NCI-H82 (cell line): ENCODE data around the gene INPP4A.
A peak's percentile ranks its signal among the peaks of the same experiment; 100 is the strongest.

Experiments
- DNase-seq: peaks from one replicate; lab custom pipeline; 2025; lab: John Stamatoyannopoulos, UW

INPP4A gene

DNA sequence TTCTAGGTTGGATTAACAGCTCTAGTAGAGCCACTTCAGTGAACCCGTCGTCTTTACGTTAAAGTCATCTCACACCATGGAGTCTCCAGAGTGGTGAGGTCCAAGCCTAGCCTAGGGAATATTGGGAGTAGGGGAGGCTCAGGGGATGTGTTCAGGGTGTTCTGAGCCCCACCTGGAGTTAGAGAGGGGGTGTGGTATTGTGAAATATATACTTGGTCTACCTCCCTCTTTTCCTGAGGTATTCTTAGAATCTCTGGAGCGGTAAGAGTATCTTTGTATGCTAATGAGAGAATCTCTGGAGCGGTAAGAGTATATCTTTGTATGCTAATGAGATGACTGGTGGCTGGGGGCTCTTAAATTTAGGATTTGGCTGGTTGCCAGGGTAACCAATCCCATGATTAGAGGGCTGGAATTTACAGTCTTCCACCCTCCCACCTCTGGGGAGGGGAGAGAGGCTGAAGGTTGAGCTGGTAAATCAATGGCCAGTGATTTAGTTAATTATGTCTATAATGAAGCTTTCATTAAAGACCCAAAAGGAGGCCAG lies 69.5 kb downstream of the INPP4A start:
- peak; percentile 86 for DNase-seq

DNA sequence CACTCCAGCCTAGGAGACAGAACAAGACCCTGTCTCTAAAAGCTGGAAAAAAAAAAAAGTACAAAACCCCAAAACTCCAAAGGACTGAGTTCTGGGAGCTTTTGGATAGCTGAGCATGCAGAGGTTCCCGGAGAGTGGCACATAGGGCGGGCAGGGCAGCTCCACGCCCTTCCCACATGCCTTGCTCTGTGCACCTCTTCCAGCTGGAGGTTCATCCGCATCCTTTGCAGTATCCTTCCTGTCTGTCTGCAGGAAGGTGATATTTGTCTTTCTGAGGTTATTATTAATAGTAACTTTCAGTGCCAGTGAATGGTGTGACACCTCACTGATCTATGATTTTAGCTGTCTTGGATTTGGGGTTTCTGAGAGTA lies 70.2 kb downstream of the INPP4A start:
- DNase-seq: no peak

DNA sequence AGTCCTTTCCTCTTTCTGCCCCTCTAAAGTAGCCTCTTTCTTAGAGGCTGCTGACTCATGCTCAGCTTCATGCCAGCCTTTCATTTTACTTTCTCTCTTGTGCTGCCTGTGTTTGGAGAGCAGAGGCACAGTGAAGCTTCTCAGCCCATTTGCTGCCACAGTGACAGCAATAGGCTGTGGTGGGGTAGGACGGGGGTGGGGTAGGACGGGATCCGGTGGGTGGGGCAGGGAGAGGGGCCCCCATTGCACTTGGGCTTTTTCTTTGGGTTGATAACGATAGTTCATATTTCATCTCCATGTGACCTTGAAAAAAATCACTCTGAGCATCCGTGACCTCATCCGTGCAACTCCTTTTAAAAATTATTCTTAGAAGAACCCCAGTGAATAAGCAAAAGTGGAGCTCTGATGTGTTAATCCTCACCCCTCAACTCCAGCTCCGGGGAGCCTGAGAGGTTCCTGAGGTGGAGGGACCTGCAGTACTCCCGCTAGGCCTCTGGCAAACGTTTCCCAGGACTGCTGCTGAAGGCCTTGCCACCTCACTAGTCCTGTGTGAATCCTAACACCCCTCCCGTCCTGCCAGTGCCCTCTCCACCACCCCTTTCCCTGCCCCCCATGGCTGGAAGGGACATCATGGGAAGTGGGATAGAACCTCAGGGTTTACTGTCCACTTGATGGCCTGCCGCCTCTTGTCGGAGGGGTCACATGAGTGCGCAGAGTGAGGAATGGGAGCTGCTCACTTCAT lies 70.8 kb downstream of the INPP4A start:
- DNase-seq: no peak

DNA sequence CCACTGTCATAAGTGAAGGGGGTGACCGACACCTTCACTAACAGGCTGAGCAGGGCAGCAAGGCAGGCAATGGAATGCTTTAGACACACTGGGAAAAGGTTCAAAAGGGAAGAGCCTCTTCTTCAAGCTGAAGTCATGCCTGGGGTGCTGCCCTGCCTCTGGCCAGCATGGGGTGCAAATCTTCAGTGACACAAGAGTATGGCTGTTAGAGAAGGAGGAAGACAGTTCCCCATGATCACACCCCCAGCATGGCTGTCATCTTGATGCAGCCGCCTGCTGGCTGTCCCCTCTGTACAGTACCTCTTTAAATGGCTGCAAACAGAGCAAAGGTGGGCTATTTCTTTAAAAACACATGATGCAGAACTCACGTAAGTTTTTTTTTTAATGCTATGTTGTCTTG lies 71.9 kb downstream of the INPP4A start:
- no peak for DNase-seq

DNA sequence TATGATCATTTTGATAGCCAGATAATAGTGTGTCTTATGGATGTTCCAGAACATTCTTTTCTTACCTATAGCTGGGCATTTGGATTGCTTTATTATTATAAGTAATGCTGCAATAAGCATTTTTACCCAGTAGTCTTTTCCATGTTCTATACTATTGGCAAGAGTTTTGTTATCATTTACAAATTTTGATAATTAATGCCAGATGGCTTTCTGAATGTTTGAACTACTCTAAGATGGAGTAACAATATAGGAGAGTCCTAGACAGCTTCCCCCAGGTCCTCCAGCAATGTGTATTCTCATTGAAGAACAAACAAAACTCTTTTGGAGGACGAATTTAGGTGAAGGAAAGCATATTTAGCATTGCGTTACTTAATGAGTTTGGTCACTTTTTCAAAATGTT lies 73.0 kb downstream of the INPP4A start:
- DNase-seq: no peak

DNA sequence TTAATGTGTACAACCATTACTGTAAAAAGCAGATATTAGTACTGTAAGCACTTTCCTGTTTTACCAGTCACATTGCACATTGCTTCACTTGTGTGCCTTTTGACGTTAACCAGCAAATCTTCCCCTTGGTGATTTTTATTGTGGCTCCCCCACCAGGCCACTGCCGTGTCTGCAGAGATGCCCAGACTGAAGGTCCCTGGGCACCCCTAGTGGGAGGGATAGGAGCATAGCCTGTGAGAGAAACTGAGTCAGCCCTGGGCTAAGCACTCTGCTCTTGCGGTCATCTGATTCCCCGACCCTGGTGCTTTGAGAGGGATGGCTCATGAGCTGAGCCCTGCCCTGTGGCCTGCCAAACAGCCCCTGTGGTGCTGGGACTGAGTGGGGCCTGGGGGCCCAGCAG lies 73.4 kb downstream of the INPP4A start:
- peak; percentile 42 for DNase-seq

DNA sequence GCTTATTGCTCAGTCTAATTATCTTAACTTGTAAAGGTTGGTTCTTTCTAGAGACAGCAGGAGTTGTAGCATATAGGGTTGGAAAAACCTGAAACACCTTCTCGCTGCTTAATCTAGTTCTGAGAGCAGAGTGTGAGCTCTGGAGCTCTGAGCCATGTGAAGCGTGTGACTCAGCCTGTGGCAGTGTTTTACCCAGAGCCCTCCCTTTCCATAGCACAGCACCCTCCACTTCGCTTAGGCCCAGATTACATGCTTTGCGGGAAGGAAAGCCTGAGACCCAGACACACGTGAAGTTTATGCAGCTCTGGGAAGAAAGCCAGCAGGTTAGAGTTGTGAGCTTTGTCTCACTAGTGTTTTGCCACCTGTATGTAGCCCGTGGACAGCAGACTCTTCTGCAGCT lies 74.5 kb downstream of the INPP4A start:
- DNase-seq: no peak

DNA sequence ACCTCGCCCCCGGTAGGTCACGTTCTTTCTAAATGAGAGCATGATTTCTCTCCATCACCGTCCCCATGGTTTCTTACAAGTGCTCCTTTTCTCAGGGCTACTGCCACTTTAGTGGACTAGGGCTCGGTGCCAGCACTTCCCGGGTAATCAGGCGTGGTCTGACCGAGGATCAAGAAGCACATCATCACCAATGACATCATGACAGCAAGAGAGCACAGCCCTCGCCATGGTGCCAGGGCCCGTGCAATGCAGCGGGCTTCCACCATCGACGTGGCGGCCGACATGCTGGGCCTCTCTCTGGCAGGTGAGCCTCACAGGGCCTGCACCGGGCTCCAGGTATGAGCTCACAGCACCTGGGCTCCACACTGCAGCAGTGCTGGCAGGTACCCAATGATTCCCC lies 75.2 kb downstream of the INPP4A start:
- DNase-seq: no peak

DNA sequence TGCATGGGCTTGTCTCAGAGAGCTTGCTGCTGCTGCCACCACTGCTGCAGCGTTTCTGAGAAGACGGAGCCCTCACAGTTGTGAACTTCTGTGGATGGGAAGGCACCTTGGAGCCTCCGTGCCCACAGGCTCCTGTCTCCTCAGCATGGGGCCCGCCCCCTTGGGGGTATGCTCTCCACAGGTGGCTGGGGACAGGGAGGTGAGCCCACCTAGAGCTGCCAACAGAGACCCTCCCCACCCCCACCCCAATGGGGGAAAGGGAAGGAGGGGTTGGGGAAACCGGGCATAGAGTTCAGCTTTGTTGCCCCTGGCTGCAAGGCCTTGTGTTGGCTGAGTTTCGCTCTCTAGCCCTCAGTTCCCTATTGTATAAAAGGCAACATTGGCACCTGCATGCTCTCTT lies 76.1 kb downstream of the INPP4A start:
- no peak for DNase-seq

DNA sequence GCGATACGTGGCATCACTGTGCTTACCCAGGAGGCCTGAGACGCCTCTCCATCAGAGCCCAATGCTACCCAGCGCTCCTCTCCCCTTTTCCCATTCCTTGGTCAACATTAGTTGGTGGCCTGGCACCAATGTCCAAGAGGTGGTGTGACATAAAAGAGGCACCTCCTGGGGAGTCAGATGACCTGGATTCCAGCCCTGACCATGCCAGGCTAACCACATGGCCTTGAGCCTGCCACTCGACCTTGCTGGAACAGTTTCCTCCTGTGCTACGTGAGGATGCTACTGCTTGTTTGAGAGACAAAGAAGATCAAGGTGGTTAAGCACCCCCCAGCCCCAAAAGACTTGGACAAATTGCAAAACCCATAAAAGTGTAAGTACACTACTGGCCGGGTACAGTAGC lies 76.6 kb downstream of the INPP4A start:
- no peak for DNase-seq

DNA sequence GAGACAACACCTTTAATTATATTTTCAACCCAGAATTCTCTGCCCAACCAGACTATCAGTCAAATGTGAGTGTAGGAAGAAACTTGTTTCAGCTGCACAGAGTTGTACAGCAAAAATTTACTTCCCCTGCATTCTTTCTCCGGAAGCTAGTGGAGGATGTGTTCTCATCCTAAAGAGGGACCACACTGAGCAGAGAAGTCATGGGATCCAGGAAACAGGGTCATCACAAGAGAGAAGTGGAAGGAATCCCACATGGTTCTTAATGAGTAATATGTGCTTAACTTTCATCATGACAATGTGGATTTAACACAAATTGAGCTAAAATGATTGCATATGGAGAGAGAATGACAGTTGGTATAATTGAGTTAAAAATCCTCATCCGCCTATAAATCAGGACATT lies 78.2 kb downstream of the INPP4A start:
- DNase-seq: no peak

DNA sequence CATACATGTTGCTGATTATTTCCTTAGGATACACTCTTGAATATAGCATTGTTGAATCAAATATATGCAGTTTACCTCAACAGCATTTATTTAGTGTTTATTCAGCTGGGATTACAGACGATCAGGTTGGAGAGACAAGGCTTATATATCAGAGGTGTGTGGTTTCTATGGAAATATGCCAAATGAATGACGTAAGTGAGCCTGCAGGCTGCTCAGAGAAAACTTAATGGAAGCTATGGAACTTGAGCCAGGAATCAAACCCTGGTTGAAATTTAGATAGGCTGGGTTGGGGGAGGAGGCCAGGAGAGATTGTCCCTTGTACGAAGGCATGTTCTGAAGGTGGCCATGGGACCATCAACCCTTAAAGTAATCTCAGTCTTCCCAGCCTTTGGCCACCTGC lies 79.5 kb downstream of the INPP4A start:
- DNase-seq: no peak

DNA sequence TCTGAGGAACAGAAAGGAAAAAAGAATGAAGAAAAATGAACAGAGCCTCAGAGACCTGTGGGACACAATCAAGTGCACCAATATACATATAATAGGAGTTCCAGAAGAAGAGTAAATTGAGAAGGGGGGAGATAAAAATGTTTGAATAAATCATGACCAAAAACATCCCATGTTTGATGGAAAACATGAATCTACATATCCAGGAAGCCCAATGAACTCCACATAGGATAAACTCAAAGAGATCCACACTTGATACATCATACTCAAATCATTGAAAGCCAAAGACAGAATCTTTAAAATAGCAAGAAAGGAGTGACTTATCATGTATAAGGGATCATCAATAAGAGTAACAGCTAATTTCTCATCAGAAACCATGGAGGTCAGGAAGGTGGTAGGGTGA lies 83.7 kb downstream of the INPP4A start:
- DNase-seq: no peak

DNA sequence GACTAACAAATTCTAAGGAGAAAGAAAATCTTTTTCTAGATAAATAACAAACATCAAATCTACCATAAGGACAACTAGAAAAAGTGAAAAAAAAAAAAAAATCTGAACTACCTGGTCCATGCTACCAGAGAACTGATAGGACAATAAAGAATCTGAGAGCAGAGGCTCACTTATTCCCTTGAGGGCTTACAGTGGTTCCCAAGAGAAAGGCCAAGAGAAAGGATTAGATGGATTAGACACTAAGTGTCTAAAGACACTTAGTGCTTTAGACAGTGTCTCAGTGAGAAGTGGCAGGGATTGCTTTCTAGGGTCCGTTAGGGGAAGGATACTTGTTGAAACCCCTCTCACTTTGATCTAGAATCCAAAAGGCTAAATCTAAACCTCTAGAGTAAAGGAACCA lies 85.5 kb downstream of the INPP4A start:
- peak; percentile 95 for DNase-seq

DNA sequence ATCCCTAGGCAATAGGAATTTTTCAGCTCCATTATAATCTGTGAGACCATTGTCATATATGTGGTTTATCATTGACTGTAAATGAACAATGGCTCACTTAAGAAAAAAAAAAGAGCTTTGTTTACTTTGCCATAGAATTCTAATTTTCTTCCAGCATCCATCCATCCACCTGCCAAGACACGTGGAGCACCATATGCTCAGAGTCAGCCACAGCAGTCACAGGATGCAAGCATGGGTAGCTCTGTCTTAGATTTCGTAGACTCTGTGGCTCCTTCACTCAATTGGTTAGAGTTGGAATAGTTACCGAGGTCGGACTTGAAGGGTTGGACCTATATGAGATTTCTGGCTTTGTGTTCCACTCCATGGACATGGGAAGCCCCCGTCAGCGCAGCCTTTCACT lies 88.1 kb downstream of the INPP4A start:
- DNase-seq: no peak

DNA sequence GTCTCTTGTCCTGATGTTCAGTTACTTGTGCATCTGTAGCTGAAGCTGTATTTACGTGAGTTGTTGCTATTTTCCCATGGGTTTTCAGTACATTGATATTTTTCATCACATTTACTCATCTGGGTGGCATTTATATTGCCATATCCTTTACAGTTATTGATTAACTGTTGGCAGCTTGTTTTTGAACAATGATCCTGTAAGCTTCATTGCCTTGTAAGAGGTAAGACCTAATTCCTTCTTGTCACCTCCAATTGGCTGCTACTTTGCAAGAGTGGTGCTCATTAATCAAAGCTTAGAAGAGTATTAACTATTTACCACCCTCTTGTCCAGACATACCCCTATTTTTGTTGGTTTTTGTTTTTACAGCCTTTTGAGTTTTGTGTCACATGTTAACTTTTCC lies 88.9 kb downstream of the INPP4A start:
- peak; percentile 21 for DNase-seq

DNA sequence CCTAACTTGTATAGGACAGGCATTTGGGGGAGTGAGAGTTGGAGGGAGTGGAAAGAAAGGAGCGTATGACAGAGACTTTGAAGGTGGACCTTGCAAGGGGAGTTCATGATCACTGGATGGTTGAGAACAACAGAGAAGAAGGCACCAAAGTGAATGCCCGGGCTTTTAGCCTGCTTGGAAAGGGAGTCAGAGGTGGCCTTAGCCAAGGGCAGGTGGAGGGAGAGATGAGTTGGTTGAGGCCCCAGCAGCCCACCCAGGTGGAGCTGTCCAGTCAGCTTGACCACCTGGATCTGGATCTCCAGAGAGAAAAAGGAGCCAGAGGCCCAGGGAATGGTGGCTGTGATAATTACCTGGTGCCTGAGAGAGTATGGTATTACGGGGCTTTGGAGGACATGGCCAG lies 90.1 kb downstream of the INPP4A start:
- DNase-seq: no peak

DNA sequence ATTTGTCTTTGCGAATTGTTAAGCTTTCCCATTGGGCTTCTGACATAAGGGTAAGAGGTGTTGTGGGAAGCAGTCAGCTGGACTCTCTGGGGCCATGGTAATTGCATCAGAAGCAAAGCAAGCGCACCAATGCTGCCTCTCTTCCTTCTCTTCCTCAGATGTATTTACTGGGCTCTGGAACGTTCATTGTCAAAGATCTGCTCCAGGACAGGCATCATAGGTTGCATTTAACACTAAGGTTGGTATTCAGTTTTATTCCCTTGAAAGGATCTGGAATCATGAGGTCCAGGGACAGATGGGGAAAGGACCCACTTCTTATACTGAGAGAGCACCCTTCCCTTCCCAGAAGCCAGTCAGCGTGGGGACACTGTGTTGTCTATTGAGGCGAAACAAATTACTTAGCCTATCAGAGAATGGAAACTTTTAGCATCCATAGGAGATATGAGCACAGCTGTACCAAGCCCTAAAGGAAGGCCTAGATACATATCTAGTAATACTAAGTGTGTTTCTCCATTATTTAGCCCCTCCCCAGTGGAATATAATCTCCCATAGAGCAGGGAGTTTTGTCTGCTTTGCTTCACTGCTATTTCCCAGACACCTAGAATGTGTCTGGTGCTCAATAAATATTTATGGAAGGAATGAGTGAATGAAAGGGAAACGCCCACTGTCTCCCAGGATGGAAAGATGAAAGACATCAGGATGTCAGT lies 91.5 kb downstream of the INPP4A start:
- DNase-seq: no peak

DNA sequence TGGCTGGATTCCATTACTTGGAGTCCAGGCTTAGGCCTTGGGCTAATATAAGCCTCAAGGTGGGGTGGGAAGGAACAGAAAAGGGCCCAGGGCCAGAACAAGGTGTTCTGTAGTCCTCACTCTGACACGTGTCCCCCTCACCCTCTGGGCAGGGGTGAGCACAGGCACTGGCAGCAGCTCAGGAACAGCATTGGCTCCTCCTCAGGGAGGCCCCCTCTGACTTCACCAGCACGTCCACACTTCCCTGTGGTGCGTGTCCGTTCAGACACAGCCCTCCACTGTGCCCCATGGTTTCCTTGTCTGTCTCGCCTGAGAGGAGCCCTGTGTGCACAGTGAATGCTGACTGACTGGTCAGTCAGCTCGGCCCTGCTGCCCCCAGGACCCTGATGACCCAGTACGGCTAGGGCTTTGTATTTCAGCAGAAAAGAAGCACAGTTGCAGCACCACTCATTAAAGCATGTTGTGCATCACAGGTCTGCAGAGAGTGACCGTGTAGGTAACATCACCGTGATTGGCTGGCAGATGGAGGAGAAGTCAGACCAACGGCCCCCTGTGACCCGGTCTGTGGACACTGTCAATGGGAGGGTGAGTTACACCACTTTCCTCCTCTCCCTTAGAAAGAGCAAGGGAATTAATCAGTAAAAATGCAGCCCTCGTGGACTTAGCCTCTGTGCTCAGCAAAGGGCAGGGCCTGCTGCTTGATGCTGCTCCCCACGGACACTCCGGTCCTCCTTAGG lies 92.9 kb downstream of the INPP4A start:
- no peak for DNase-seq

DNA sequence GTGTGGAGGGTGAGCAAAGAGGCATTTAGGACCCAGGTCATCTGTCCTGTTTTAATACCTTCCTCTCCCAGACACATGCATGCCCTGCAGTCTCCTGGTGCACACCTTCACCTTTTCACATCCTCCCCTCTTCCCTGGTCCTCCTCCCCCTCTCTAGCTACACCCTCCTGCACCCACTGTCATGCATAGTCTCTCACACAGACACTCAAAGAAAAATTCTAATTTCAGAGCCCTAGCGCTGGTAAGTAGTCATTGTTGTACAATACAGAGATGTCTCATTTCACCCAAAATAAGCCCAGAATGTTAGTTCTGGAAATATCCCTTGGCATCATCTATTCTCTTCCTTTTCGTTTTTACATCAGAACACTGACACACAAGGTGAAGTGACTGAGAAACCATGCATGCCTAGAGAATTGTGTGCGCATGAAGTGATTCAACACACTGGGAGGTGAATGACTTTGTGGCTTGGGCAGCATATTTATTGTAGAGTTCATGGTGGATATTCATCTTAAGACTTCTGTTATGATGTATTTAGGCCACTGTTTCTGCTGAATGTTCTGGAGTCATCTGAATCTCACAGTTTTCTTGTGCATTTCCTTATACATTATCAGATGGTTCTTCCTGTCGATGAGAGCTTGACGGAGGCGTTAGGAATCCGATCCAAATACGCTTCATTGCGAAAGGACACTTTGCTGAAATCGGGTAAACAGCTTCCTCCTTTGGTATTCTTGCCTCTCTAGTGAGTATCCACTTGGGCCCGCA lies 93.8 kb downstream of the INPP4A start:
- DNase-seq: no peak

DNA sequence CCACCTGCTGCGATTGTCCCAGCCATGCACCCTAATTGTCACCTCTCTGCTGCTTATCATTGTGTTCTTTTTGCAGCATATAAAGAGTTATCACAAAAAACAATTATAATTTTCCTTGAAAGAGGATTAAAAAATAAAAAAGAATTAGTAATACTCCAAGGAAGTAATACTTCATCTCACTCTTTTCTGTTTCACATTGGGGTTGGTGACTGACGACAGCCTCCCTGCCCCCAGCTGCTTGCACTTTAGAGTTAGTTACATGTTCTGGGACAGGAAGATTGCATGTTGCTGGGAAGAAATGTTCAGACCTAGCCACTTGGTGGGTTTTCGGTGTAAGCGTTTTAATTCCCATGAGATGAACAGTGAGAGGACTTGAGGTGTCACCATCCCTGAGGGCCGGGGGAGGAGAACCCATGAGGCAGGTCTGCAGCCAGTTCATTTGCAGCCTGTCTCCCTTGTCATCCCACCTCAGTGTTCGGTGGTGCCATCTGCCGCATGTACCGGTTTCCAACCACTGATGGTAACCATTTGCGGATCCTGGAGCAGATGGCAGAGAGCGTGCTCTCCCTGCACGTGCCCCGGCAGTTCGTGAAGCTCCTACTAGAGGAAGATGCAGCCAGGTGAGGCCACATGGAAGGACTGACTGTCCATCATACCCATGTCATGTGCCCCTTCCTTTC lies 94.5 kb downstream of the INPP4A start:
- no peak for DNase-seq

DNA sequence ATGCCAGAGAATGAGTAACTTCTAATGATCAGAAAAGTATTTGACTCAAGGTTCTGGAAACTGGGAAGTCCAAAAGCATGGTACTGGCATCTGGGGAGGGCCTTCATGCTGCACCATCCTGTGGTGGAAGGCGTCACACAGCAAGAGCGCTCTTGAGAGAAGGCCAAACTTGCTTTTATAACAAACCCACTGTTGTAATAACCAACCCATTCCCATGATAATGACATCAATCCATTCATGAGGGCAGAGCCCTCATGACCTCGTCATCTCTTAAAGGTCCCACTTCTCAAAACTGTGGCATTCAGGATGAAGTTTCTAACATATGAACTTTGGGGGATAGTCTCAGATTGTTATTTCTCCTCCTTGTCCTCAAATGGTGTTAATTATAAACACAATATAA lies 95.9 kb downstream of the INPP4A start:
- no peak for DNase-seq
